Right lobe of liver (tissue), 6 donors: ENCODE results near the gene CAMTA1. TPM values are rescaled to one million over a fixed set of nuclear protein-coding genes. Genes with fewer than 3 reads are reported as not detected.

ENCODE experiments used
- ATAC-seq, 4 donors: fragments of 200-7000 bp; cut with Tn5 transposase; one replicate each; pipeline ENCODE4 v1.9.1; 2020; ENCODE audit warnings: mild to moderate bottlenecking in 4 of 4, moderate library complexity in 4 of 4
- DNase-seq, 3 donors: peaks; one replicate each; pipeline ENCODE4 v3.0.0-alpha.2; 2020
- H3K27ac ChIP-seq, 3 donors: fragments of 200-600 bp; one replicate each; pipeline ENCODE4 v1.8.0; 2022
- H3K27me3 ChIP-seq, 2 donors: fragments of 200-600 bp; one replicate each; pipeline ENCODE4 v1.8.0; 2022
- H3K36me3 ChIP-seq, 4 donors: fragments of 200-600 bp; sonication (generic) in 1 of 4; one replicate each; pipeline versions ENCODE4 v1.5.1 to v1.8.0; 2017 to 2022; ENCODE audit warnings: control low read depth in 1 of 4
- H3K4me1 ChIP-seq, 4 donors: fragments of 200-600 bp; sonication (generic) in 1 of 4; one replicate each; pipeline versions ENCODE4 v1.5.1 to v1.8.0; 2017 to 2022; ENCODE audit warnings: control low read depth in 1 of 4
- H3K4me3 ChIP-seq, 3 donors: fragments of 200-600 bp; one replicate each; pipeline ENCODE4 v1.8.0; 2022
- H3K9me3 ChIP-seq, 4 donors: fragments of 200-600 bp; sonication (generic) in 1 of 4; one replicate each; pipeline versions ENCODE4 v1.5.1 to v1.8.0; 2017 to 2022; ENCODE audit warnings: control low read depth in 1 of 4
- CTCF ChIP-seq, 4 donors: fragments of 200-600 bp in 3 of 4; fragments of 450-650 bp in 1 of 4; IDR thresholded peaks; one replicate each; pipeline versions ENCODE4 v1.5.1 to v1.8.0; 2016 to 2022; ENCODE audit warnings: antibody characterized with exemption in 4 of 4, mild to moderate bottlenecking in 2 of 4
- POLR2A ChIP-seq: fragments of 450-650 bp; IDR thresholded peaks from one replicate; pipeline ENCODE4 v1.6.1; 2017; ENCODE audit warnings: antibody characterized with exemption, mild to moderate bottlenecking
- WGBS: methylation state at CpG from one replicate; pipeline ENCODE4 v1.1.6; 2018; ENCODE audit warnings: low coverage, low lambda C conversion rate; ENCODE audit not compliant: insufficient coverage; ENCODE audit errors: missing lambda C conversion rate; 5-methylcytosine and 5-hydroxymethylcytosine counted together
- intact Hi-C, 2 donors: fragments of 100-400 bp; cut with DNase I; formaldehyde crosslinking; loops; one replicate each; pipeline versions ENCODE4 v1.11.2 to v1.14.1; 2022
- total RNA-seq, 6 experiments: library from RNA; depleted of rRNA in 2 of 6; stranded (reverse); fragments of >200 nt in 2 of 6; fragmentation: NEBNext Ultra II Directional in 3 of 6; extraction: Animal tissue kit (Norgen Biotek cat#: 25700) in 3 of 6; gene quantifications; one replicate each; pipeline versions ENCODE4 v1.1.0 to v1.2.4, GENCODE V29; 2016 to 2023
- donor health status: DM: no; HTN: yes; CAD: no.
- donor health status: DM: no; HTN: no; CAD: no.
- donor health status: DM: no; HTN: no; CAD: no.
- donor health status: DM: no; HTN: yes; CAD: no.
- donor health status: DM: no; HTN: yes; CAD: no.

The CAMTA1 gene
- total RNA-seq, 6 experiments from 2014 or later = 32.3 to 49.4 (median 37.2) TPM

GRCh38 chr1:7098641-7099040, 313.4 kb downstream of the CAMTA1 start:
- no CpG with 5 or more reads among the region's 7 CpGs for WGBS
- Histone ChIP-seq H3K36me3 (no peaks in the 10 kb centered on the region), H3K27me3 (no peaks in the 10 kb centered on the region), H3K4me3 (no peak overlapping the region), H3K9me3 (no peaks in the 10 kb centered on the region), H3K27ac (peak overlapping the region; percentile 16 to 65 (median 31)), H3K4me1 (peaks cover 0 to 18% (median 8%) of the 10 kb centered on the region in 4 donors)
- no peak for TF ChIP-seq CTCF (IDR thresholded peaks at IDR 0.05)
- TF ChIP-seq POLR2A = no peak
- ATAC-seq (peak in 3 of 4 donors; percentile 4 to 9 (median 5)), DNase-seq (peak in 1 of 3 donors; percentile 60)
- intact Hi-C loops = no loop called here

DNA sequence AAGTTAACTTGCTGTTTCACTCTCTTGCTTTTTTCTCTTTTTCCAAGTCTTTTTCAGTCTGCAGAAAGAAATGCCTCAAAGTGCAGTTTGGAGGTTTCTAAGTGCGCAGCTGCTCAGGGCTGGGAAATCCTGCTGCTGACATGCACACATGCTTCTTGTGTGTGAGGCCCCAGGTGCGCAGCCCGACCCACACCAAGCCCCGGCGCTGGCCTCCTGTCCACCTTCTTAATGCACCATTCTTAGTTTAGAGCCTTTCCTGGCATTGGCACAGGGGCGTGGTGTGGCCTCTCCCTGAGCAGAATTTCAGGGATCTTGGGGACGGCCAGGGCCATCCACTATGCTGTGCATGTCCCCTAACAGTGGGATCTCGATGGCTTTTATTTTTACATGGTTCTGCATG, 315.2 kb downstream of the CAMTA1 start:
- TF ChIP-seq CTCF (IDR thresholded peaks at IDR 0.05) (no peak), POLR2A (no peak)
- ATAC-seq (no peak), DNase-seq (no peak)
- 90% methylated on average over 7 of the region's 8 CpGs for WGBS
- Histone ChIP-seq H3K27me3 (no peaks in the 10 kb centered on the region), H3K4me1 (peaks cover 0 to 26% (median 8%) of the 10 kb centered on the region in 4 donors), H3K36me3 (no peaks in the 10 kb centered on the region), H3K4me3 (no peak overlapping the region), H3K27ac (no peak overlapping the region), H3K9me3 (no peaks in the 10 kb centered on the region)
- intact Hi-C loops = no loop called here

DNA sequence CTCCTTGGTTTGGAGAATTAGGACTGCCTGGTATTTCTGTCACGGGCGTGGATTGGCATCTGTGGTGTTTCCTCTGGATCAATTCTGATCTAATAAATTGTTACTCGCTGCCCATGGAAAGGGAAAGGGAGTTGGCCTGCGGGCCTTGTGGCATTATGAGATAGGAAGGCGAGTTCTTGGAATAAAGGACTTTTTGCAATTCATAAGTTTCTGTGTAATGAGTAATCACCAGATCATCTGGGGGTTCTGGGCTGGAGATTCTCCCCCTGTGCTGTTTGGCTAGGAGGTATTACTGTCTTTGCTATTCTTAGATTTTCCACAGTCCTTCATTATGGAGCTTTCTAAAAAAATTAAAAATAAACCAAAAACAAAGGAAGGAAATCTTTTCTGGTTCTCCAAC, 315.9 kb downstream of the CAMTA1 start:
- Histone ChIP-seq H3K27me3 (no peaks in the 10 kb centered on the region), H3K27ac (no peak overlapping the region), H3K36me3 (no peaks in the 10 kb centered on the region), H3K4me3 (no peak overlapping the region), H3K9me3 (no peaks in the 10 kb centered on the region), H3K4me1 (peaks cover 0 to 26% (median 8%) of the 10 kb centered on the region in 4 donors)
- DNase-seq = no peak
- TF ChIP-seq CTCF (IDR thresholded peaks at IDR 0.05) (no peak), POLR2A (no peak)
- intact Hi-C loops = no loop called here
- WGBS = 78% methylated on average over 5 of the region's 5 CpGs
- ATAC-seq = no peak

DNA sequence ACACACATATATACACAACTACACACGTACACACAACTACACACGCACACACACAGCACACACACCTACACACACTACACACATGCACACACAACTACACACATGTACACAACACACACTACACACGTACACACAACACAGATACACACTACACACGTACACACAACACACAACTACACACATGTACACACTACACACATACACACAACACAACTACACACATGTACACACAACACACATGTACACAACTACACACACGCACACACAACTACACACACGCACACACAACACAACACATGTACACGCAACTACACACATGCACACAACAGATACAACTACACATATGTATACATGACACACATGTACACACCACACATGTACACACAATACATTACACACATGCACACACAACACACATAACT, 318.1 kb downstream of the CAMTA1 start:
- H3K9me3 ChIP-seq = no peaks in the 10 kb centered on the region
- TF ChIP-seq CTCF (IDR thresholded peaks at IDR 0.05) (no peak), POLR2A (no peak)
- H3K36me3 ChIP-seq = no peaks in the 10 kb centered on the region
- H3K4me3 ChIP-seq = no peak overlapping the region
- no peak overlapping the region for H3K27ac ChIP-seq
- intact Hi-C loops = no loop called here
- ATAC-seq (no peak), DNase-seq (no peak)
- 70% methylated on average over 5 of the region's 7 CpGs for WGBS
- H3K4me1 ChIP-seq = peaks cover 0 to 26% (median 4%) of the 10 kb centered on the region in 4 donors
- no peaks in the 10 kb centered on the region for H3K27me3 ChIP-seq

GRCh38 chr1:7103874-7104273, 318.6 kb downstream of the CAMTA1 start:
- no peaks in the 10 kb centered on the region for H3K36me3 ChIP-seq
- no peaks in the 10 kb centered on the region for H3K9me3 ChIP-seq
- H3K27me3 ChIP-seq = no peaks in the 10 kb centered on the region
- H3K4me3 ChIP-seq = no peak overlapping the region
- H3K4me1 ChIP-seq = peaks cover 0 to 21% (median 1%) of the 10 kb centered on the region in 4 donors
- ATAC-seq (no peak), DNase-seq (no peak)
- intact Hi-C loops = no loop called here
- WGBS = 71% methylated on average over 6 of the region's 6 CpGs
- H3K27ac ChIP-seq = no peak overlapping the region
- no peak for TF ChIP-seq CTCF (IDR thresholded peaks at IDR 0.05)
- no peak for TF ChIP-seq POLR2A
